ENCODE results near the gene NDUFB8. TPM values are rescaled to one million over a fixed set of nuclear protein-coding genes. Genes with fewer than 3 reads are reported as not detected.

NDUFB8 gene
- total RNA-seq, 4 donors from 2014 or later: 231 to 315 (median 279) TPM

DNA sequence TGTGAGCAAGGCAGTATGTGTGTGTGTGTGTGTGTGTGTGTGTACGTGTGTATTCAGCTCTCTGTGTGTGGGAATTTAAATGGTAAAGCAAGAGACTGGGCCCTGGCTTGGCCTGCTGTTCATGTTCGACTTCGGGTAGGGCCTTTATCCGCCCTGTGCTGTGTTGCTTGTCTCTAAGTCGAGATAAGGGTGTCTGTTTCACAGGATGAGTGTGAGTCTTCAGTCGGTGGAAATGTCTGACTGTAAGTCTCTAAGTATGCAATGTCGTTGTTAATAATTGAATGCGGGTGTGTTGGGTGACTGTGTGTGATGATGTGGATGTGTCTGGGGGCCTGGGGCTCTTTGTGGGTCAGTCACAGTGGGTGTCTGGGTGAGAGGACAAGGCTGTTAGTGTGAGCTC is 40.8 kb upstream of the NDUFB8 start:
- TF ChIP-seq, protein P1, sequence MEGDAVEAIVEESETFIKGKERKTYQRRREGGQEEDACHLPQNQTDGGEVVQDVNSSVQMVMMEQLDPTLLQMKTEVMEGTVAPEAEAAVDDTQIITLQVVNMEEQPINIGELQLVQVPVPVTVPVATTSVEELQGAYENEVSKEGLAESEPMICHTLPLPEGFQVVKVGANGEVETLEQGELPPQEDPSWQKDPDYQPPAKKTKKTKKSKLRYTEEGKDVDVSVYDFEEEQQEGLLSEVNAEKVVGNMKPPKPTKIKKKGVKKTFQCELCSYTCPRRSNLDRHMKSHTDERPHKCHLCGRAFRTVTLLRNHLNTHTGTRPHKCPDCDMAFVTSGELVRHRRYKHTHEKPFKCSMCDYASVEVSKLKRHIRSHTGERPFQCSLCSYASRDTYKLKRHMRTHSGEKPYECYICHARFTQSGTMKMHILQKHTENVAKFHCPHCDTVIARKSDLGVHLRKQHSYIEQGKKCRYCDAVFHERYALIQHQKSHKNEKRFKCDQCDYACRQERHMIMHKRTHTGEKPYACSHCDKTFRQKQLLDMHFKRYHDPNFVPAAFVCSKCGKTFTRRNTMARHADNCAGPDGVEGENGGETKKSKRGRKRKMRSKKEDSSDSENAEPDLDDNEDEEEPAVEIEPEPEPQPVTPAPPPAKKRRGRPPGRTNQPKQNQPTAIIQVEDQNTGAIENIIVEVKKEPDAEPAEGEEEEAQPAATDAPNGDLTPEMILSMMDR (IDR thresholded peaks at IDR 0.05): no peak
- TF ChIP-seq POLR2A (IDR thresholded peaks at IDR 0.05; ENCODE audit: low read depth): no peak
- TF ChIP-seq POLR2AphosphoS5 (IDR thresholded peaks at IDR 0.05): no peak
- TF ChIP-seq EP300 (IDR thresholded peaks at IDR 0.05): no peak
- Histone ChIP-seq H3K27me3 (peaks cover 0 to 91% (median 26%) of the 10 kb centered on the region in 4 donors), H3K27ac (replicated peaks in 1 of 4) (no peak overlapping the region), H3K36me3 (no peaks in the 10 kb centered on the region), H3K9me3 (no peaks in the 10 kb centered on the region), H3K4me3 (no peak overlapping the region), H3K4me1 (no peaks in the 10 kb centered on the region)
- no peak for DNase-seq (ENCODE audit: extremely low spot score)
- intact Hi-C loops (cut with DNase I): no loop called here
- 65% methylated on average over 8 of the region's 8 CpGs for WGBS

DNA sequence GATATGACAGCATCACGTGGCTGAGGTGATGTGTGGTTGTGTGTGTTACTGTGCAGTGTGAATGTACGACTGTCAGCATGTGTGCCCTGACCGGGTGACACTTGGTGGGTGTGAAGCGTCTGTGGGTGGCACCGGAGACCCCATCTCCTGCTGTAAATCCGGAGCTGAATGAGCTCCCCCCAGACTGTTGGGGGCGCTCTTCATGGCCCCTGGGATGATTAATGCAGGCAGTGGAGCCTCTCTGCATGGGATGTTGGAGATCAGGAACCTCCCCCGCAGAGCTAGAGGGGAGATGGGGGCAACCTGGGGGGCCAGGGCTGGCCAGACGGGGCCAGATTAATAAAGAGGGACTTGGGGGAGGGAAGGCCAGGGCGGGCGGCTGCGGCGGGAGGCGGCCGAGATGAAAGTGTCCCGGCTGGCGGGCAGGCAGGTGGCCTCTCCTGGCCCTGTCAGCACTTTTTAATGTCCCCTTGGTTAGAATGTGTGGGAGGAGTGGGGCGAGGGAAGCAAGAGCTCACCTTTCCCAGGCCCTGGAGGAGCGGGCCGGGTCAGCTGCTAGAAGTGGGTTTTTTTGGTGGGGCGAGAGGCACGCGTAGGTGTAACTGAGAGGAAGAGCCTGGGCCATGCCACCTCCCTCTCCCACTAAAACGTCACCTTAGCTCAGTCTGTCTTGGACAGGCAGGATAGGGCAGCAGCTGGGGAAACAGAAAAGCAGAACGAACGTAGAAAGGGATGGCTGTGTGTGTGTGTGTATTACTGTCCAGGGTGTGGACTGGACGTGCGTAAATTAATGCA is 40.2 kb upstream of the NDUFB8 start:
- H3K9me3 ChIP-seq: no peaks in the 10 kb centered on the region
- WGBS: 20% methylated on average over 25 of the region's 28 CpGs
- TF ChIP-seq, protein P1 (IDR thresholded peaks at IDR 0.05): no peak
- TF ChIP-seq POLR2AphosphoS5 (IDR thresholded peaks at IDR 0.05) (no peak), POLR2A (IDR thresholded peaks at IDR 0.05; ENCODE audit: low read depth) (no peak), EP300 (IDR thresholded peaks at IDR 0.05) (no peak)
- H3K4me1 ChIP-seq: no peaks in the 10 kb centered on the region
- H3K27me3 ChIP-seq: peaks cover 0 to 92% (median 30%) of the 10 kb centered on the region in 4 donors
- H3K4me3 ChIP-seq: no peak overlapping the region
- DNase-seq (ENCODE audit: extremely low spot score): peak; percentile 31
- H3K27ac ChIP-seq (replicated peaks in 1 of 4): no peak overlapping the region
- intact Hi-C loops (cut with DNase I): no loop called here
- H3K36me3 ChIP-seq: no peaks in the 10 kb centered on the region

DNA sequence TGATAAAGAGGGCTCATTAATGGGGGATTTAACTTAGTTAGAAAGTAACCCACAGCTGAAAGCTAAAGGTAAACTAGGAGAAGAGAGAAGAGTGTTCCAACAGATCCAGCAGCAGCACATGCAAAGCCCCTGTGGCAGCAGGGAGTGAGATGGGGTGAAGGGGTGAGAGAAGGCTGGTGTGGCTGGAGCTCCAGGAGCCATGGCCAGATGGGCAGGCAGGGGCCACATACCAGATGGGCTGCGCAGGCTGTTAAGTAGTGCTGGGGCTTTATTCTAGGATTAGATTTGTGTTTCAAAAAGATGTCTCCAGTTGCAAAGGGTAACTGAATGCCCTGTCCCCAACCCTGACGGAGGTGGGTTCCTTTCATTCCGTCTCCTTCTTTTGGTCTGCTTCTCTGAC is 39.2 kb upstream of the NDUFB8 start:
- DNase-seq (ENCODE audit: extremely low spot score): no peak
- 79% methylated on average over 3 of the region's 3 CpGs for WGBS
- H3K4me3 ChIP-seq: no peak overlapping the region

DNA sequence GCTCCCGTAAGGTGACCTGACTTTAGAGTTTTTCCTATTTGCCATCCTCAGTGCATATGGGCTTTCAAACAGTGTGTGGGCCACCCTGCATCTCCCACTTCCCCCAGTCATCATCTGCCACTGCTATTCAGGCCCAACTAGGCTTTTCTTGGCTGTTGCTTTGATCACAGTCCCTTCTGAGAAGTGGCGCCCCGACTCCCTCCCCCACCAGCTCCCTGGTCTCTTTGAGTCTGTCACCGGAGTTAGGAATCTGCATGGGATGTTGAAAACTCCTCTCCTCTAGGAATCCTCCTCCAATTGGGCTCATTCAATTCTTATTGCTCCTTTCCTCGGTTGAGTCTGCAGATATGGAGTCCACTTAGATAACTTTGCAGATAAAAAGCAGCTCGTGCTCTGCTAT is 38.2 kb upstream of the NDUFB8 start:
- peaks cover 0 to 98% (median 42%) of the 10 kb centered on the region in 4 donors for H3K27me3 ChIP-seq
- no peak for TF ChIP-seq EP300 (IDR thresholded peaks at IDR 0.05)
- TF ChIP-seq POLR2AphosphoS5 (IDR thresholded peaks at IDR 0.05): no peak
- TF ChIP-seq, protein P1 (IDR thresholded peaks at IDR 0.05): no peak
- no peak for TF ChIP-seq POLR2A (IDR thresholded peaks at IDR 0.05; ENCODE audit: low read depth)
- DNase-seq (ENCODE audit: extremely low spot score): no peak
- whole genome bisulfite sequencing: 31% methylated on average over 6 of the region's 6 CpGs
- H3K9me3 ChIP-seq: no peaks in the 10 kb centered on the region
- intact Hi-C loops (cut with DNase I): no loop called here
- H3K36me3 ChIP-seq: no peaks in the 10 kb centered on the region
- H3K4me1 ChIP-seq: peaks cover 0 to 2% (median under 1%) of the 10 kb centered on the region in 4 donors
- no peak overlapping the region for H3K4me3 ChIP-seq
- no peak overlapping the region for H3K27ac ChIP-seq (replicated peaks in 1 of 4)

More for the DNA sequence above, 39.2 kb upstream of the NDUFB8 start:
- peaks cover 0 to 97% (median 36%) of the 10 kb centered on the region in 4 donors for H3K27me3 ChIP-seq
- intact Hi-C loops (cut with DNase I): no loop called here
- H3K36me3 ChIP-seq: no peaks in the 10 kb centered on the region
- H3K4me1 ChIP-seq: no peaks in the 10 kb centered on the region
- no peak overlapping the region for H3K27ac ChIP-seq (replicated peaks in 1 of 4)
- no peaks in the 10 kb centered on the region for H3K9me3 ChIP-seq
- TF ChIP-seq POLR2AphosphoS5 (IDR thresholded peaks at IDR 0.05) (no peak), POLR2A (IDR thresholded peaks at IDR 0.05; ENCODE audit: low read depth) (no peak), EP300 (IDR thresholded peaks at IDR 0.05) (no peak)
- TF ChIP-seq, protein P1 (IDR thresholded peaks at IDR 0.05): no peak

All from esophagus muscularis mucosa (tissue), 4 donors.